Duodenal mucosa (tissue), 2 donors: ENCODE data around the gene ASRGL1.
"Not testable (repeated sequence)": the region's sequence is repeated elsewhere in the genome, so short reads cannot be mapped to it uniquely, and the experiment has no call there.

ENCODE experiments used
- H3K27ac ChIP-seq: one replicate; pipeline ENCODE4 v1.7.0; 2013; ENCODE audit warnings: low read depth, low read length
- H3K27me3 ChIP-seq, 2 donors: one replicate each; pipeline ENCODE4 v1.7.0; 2013; ENCODE audit warnings: low read length in 2 of 2, control low read depth in 1 of 2; ENCODE audit not compliant: insufficient read depth in 2 of 2, control insufficient read depth in 1 of 2
- H3K36me3 ChIP-seq, 2 donors: one replicate each; pipeline ENCODE4 v1.7.0; 2013; ENCODE audit warnings: low read length in 2 of 2, control low read depth in 1 of 2; ENCODE audit not compliant: insufficient read depth in 2 of 2, control insufficient read depth in 1 of 2
- H3K4me1 ChIP-seq, 2 donors: one replicate each; pipeline ENCODE4 v1.7.0; 2013; ENCODE audit warnings: low read length in 2 of 2, control low read depth in 1 of 2; ENCODE audit not compliant: insufficient read depth in 2 of 2, control insufficient read depth in 1 of 2
- H3K4me3 ChIP-seq, 2 donors: one replicate each; pipeline ENCODE4 v1.7.0; 2013; ENCODE audit warnings: low read length in 2 of 2, low read depth in 1 of 2
- H3K9ac ChIP-seq, 2 donors: one replicate each; pipeline ENCODE4 v1.7.0; 2013; ENCODE audit warnings: low read length in 2 of 2, low read depth in 1 of 2
- H3K9me3 ChIP-seq, 2 donors: one replicate each; pipeline ENCODE4 v1.7.0; 2013; ENCODE audit warnings: low read length in 2 of 2, control low read depth in 1 of 2; ENCODE audit not compliant: control insufficient read depth in 1 of 2

ASRGL1 gene

GRCh38 chr11:62345861-62346260, 8.6 kb downstream of the ASRGL1 start:
- H3K36me3 ChIP-seq, result no peaks in the 10 kb centered on the region
- peaks cover 6 to 10% of the 10 kb centered on the region in 2 donors for H3K4me1 ChIP-seq
- no peak overlapping the region for H3K27ac ChIP-seq
- H3K27me3 ChIP-seq, result no peaks in the 10 kb centered on the region
- H3K9me3 ChIP-seq, result no peaks in the 10 kb centered on the region
- H3K4me3 ChIP-seq, result peak overlapping the region in 1 of 2 donors; percentile 16
- no peak overlapping the region for H3K9ac ChIP-seq

DNA sequence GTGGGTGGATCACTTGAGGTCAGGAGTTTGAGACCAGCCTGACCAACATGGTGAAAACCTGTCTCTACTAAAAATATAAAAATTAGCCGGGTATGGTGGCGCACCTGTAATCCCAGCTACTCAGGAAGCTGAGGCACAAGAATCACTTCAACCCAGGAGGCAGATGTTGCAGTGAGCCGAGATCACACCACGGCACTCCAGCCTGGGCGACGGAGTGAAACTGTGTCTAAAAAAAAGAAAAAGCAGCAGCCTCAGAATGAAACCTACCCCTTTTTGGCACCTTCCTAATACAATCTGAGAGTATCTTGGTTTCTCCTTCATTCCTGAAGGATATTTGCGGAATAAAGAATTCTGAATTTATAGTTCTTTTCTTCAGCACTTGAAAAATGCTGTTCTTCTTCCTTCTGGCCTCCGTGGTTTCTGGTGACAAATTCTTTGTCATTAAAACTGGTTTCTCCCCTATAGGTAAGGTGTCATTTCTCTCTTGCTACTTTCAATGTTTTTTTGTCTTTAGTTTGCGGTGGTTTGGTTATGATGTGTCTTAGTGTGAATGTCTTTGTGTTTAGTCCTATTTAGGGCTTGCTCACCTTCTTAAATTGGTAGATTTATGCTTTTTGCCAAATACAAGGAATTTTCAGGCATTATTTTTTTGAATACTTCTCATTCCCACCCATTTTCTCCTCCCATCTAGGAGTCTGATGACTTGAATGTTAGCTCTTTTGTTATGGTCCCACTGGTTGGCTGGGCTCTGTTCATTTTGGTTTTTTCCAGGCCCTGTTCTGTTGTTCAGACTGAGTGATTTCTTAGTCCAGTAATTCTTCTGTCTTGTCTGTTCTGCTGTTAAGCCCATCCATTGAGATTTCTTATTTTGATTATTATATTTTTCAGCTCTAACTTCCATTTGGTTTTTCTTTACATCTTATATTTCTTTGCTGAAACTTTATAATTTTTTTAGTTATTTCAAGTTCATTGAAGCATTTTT, 15.4 kb downstream of the ASRGL1 start:
- no peaks in the 10 kb centered on the region for H3K27me3 ChIP-seq
- no peak overlapping the region for H3K4me3 ChIP-seq
- H3K9ac ChIP-seq, result no peak overlapping the region
- H3K27ac ChIP-seq, result no peak overlapping the region
- no peaks in the 10 kb centered on the region for H3K36me3 ChIP-seq
- no peaks in the 10 kb centered on the region for H3K9me3 ChIP-seq
- no peaks in the 10 kb centered on the region for H3K4me1 ChIP-seq

DNA sequence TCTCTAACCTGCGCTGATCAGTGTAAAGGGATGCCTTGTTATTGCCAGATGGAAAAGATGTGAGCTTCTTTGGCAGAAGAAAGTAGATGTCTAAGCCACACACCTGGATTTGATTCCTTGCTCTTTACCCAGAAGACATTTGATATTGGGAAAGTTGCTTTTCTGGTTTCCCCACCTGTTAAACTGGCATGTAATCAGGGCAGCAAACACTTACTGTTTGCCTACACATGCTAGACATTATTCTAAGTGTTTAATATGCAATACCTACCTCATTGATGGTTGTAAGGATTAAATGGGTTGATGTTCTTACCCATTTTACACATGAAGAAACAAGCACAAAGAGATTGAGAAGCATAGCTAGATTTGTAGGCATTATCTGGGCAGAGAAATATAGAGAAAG, 16.6 kb downstream of the ASRGL1 start:
- Histone ChIP-seq H3K36me3 (no peaks in the 10 kb centered on the region), H3K4me3 (no peak overlapping the region), H3K9ac (no peak overlapping the region), H3K9me3 (no peaks in the 10 kb centered on the region), H3K4me1 (no peaks in the 10 kb centered on the region), H3K27ac (no peak overlapping the region), H3K27me3 (no peaks in the 10 kb centered on the region)

DNA sequence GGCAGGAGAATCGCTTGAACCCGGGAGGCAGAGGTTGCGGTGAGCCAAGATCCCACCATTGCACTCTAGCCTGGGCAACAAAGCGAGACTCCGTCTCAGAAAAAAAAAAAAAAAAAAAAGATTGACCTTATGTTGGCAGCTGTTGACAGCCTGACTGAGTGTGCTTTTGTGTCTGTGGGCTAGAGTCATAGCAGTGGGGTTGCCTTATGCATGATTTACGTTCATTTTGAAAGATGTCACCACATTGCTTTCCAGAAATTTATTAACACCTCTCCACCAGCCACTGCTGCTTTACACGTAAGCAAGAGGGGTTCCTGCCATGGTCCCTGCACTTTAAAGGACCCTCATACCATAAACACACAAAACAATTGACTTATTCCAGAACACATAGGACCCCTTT, 21.0 kb downstream of the ASRGL1 start:
- no peaks in the 10 kb centered on the region for H3K4me1 ChIP-seq
- no peak overlapping the region for H3K27ac ChIP-seq
- no peaks in the 10 kb centered on the region for H3K27me3 ChIP-seq
- no peaks in the 10 kb centered on the region for H3K9me3 ChIP-seq
- no peak overlapping the region for H3K4me3 ChIP-seq
- no peaks in the 10 kb centered on the region for H3K36me3 ChIP-seq
- no peak overlapping the region for H3K9ac ChIP-seq

DNA sequence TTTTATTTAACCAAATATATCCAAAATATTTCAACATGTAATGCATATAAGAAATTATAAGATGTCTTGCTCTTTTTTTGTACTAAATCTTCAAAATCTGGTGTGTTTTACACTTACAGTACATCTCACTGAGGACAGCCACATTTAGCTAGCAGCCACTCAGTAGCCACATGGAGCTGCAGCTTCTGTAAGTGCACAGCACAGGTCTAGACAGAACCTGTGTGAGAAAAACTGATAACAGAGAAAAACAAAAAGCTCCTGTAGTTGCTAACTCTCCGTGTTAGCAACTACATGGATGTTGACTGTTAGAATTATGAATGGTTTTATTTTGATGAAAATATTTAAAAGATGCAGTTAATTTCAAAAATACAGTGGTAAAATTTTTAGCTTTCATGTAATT, 22.2 kb downstream of the ASRGL1 start:
- Histone ChIP-seq H3K27me3 (no peaks in the 10 kb centered on the region), H3K9ac (no peak overlapping the region), H3K36me3 (no peaks in the 10 kb centered on the region), H3K9me3 (no peaks in the 10 kb centered on the region), H3K4me3 (no peak overlapping the region), H3K27ac (no peak overlapping the region), H3K4me1 (no peaks in the 10 kb centered on the region)

GRCh38 chr11:62360685-62361084, 23.4 kb downstream of the ASRGL1 start:
- H3K4me3 ChIP-seq, result no peak overlapping the region
- H3K4me1 ChIP-seq, result no peaks in the 10 kb centered on the region
- H3K9me3 ChIP-seq, result no peaks in the 10 kb centered on the region
- no peaks in the 10 kb centered on the region for H3K36me3 ChIP-seq
- H3K27ac ChIP-seq, result no peak overlapping the region
- H3K27me3 ChIP-seq, result no peaks in the 10 kb centered on the region
- no peak overlapping the region for H3K9ac ChIP-seq

GRCh38 chr11:62368861-62369477, 31.7 kb downstream of the ASRGL1 start:
- not testable (repeated sequence) for H3K4me3 ChIP-seq, H3K27ac ChIP-seq, H3K27me3 ChIP-seq, H3K9ac ChIP-seq, H3K36me3 ChIP-seq, H3K9me3 ChIP-seq
- H3K4me1 ChIP-seq, result peaks cover 0 to 10% of the 10 kb centered on the region in 2 donors

GRCh38 chr11:62370743-62371440, 33.6 kb downstream of the ASRGL1 start:
- Histone ChIP-seq H3K9ac (peak overlapping the region in 1 of 2 donors; percentile 2), H3K4me3 (peak overlapping the region; percentile 22 to 45), H3K9me3 (no peaks in the 10 kb centered on the region), H3K4me1 (peaks cover 0 to 10% of the 10 kb centered on the region in 2 donors), H3K27ac (peak overlapping the region; percentile 20), H3K36me3 (no peaks in the 10 kb centered on the region), H3K27me3 (no peaks in the 10 kb centered on the region)

DNA sequence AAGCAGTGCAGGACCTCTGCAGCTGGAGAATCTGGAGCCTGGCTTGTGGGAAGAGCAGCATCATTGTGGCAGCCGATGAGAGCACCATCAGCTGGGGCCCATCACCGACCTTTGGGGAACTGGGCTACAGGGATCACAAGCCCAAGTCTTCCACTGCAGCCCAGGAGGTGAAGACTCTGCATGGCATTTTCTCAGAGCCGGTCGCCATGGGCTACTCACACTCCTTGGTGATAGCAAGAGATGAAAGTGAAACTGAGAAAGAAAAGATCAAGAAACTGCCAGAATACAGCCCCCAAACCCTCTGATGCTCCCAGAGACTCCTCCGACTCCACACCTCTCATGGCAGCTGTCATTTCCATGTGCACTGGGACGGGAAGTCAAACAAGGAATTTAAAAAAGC, 35.6 kb downstream of the ASRGL1 start:
- H3K27ac ChIP-seq, result no peak overlapping the region
- no peak overlapping the region for H3K9ac ChIP-seq
- no peak overlapping the region for H3K4me3 ChIP-seq
- H3K36me3 ChIP-seq, result no peaks in the 10 kb centered on the region
- no peaks in the 10 kb centered on the region for H3K27me3 ChIP-seq
- no peaks in the 10 kb centered on the region for H3K9me3 ChIP-seq
- H3K4me1 ChIP-seq, result peaks cover 0 to 10% of the 10 kb centered on the region in 2 donors
